Measurements from ENCODE around the gene RCE1.

RCE1 gene

DNA sequence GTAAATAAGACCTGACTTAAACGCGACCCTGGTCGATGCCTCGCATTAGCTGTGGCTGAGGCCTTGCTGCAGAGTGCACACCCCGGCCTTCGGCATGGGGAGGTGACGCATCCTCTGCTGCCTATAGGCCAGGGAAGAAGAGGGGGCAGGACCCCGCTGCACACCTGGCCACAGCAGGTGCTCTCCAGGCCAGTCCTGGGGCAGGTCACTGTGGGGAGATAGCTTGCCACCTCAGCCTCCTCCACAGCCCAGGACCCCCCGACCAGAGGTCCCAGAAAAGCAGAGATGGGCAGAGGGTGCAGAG is 26.3 kb downstream of the RCE1 start:
- H3K27ac ChIP-seq (replicated peaks): no peak overlapping the region
- H3K27me3 ChIP-seq (ENCODE audit: insufficient read depth, poor library complexity, severe bottlenecking): no peaks in the 10 kb centered on the region
- H3K4me3 ChIP-seq (replicated peaks; ENCODE audit: insufficient read depth, low read length): no peak overlapping the region
- TF ChIP-seq, protein P1, sequence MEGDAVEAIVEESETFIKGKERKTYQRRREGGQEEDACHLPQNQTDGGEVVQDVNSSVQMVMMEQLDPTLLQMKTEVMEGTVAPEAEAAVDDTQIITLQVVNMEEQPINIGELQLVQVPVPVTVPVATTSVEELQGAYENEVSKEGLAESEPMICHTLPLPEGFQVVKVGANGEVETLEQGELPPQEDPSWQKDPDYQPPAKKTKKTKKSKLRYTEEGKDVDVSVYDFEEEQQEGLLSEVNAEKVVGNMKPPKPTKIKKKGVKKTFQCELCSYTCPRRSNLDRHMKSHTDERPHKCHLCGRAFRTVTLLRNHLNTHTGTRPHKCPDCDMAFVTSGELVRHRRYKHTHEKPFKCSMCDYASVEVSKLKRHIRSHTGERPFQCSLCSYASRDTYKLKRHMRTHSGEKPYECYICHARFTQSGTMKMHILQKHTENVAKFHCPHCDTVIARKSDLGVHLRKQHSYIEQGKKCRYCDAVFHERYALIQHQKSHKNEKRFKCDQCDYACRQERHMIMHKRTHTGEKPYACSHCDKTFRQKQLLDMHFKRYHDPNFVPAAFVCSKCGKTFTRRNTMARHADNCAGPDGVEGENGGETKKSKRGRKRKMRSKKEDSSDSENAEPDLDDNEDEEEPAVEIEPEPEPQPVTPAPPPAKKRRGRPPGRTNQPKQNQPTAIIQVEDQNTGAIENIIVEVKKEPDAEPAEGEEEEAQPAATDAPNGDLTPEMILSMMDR (IDR thresholded peaks at IDR 0.05; ENCODE audit: insufficient read depth, low read length): no peak
- TF ChIP-seq SPI1 (IDR thresholded peaks at IDR 0.05; ENCODE audit: borderline replicate concordance, low read depth) (no peak), GABPA (IDR thresholded peaks at IDR 0.05; ENCODE audit: low read depth) (no peak)
- DNase-seq (ENCODE audit: low read depth in 1 of 2, low spot score in 1 of 2): no peak

DNA sequence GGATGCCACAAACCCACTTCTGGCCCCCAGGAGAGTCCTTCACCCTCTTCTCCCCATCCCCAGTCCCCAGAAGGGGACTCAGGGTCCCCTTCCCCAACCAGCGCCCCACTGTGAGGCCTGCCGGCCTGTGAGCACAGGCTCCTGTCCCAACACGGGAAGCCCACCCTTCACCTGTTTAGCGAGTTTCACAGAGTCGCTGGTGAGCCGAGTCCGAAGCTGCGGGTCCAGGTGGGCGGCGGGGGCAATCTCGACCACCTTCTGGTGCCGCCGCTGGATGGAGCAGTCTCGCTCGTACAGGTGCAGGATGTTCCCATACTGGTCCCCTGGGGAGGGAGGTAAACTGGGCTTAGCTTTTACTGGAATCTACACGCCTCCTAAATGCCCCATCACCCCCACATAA is 26.9 kb downstream of the RCE1 start:
- Histone ChIP-seq H3K27me3 (ENCODE audit: insufficient read depth, poor library complexity, severe bottlenecking) (no peaks in the 10 kb centered on the region), H3K4me3 (replicated peaks; ENCODE audit: insufficient read depth, low read length) (no peak overlapping the region), H3K27ac (replicated peaks) (no peak overlapping the region)
- TF ChIP-seq POLR2AphosphoS5 (IDR thresholded peaks at IDR 0.05; ENCODE audit: low read depth): no peak
- TF ChIP-seq, protein P2, sequence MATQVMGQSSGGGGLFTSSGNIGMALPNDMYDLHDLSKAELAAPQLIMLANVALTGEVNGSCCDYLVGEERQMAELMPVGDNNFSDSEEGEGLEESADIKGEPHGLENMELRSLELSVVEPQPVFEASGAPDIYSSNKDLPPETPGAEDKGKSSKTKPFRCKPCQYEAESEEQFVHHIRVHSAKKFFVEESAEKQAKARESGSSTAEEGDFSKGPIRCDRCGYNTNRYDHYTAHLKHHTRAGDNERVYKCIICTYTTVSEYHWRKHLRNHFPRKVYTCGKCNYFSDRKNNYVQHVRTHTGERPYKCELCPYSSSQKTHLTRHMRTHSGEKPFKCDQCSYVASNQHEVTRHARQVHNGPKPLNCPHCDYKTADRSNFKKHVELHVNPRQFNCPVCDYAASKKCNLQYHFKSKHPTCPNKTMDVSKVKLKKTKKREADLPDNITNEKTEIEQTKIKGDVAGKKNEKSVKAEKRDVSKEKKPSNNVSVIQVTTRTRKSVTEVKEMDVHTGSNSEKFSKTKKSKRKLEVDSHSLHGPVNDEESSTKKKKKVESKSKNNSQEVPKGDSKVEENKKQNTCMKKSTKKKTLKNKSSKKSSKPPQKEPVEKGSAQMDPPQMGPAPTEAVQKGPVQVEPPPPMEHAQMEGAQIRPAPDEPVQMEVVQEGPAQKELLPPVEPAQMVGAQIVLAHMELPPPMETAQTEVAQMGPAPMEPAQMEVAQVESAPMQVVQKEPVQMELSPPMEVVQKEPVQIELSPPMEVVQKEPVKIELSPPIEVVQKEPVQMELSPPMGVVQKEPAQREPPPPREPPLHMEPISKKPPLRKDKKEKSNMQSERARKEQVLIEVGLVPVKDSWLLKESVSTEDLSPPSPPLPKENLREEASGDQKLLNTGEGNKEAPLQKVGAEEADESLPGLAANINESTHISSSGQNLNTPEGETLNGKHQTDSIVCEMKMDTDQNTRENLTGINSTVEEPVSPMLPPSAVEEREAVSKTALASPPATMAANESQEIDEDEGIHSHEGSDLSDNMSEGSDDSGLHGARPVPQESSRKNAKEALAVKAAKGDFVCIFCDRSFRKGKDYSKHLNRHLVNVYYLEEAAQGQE (IDR thresholded peaks at IDR 0.05; ENCODE audit: insufficient replicate concordance, low read depth): no peak
- no peak for TF ChIP-seq SPI1 (IDR thresholded peaks at IDR 0.05; ENCODE audit: borderline replicate concordance, low read depth)
- TF ChIP-seq GABPA (IDR thresholded peaks at IDR 0.05; ENCODE audit: low read depth): no peak
- TF ChIP-seq, protein P1 (IDR thresholded peaks at IDR 0.05; ENCODE audit: insufficient read depth, low read length): no peak
- DNase-seq (ENCODE audit: low read depth in 1 of 2, low spot score in 1 of 2): no peak

DNA sequence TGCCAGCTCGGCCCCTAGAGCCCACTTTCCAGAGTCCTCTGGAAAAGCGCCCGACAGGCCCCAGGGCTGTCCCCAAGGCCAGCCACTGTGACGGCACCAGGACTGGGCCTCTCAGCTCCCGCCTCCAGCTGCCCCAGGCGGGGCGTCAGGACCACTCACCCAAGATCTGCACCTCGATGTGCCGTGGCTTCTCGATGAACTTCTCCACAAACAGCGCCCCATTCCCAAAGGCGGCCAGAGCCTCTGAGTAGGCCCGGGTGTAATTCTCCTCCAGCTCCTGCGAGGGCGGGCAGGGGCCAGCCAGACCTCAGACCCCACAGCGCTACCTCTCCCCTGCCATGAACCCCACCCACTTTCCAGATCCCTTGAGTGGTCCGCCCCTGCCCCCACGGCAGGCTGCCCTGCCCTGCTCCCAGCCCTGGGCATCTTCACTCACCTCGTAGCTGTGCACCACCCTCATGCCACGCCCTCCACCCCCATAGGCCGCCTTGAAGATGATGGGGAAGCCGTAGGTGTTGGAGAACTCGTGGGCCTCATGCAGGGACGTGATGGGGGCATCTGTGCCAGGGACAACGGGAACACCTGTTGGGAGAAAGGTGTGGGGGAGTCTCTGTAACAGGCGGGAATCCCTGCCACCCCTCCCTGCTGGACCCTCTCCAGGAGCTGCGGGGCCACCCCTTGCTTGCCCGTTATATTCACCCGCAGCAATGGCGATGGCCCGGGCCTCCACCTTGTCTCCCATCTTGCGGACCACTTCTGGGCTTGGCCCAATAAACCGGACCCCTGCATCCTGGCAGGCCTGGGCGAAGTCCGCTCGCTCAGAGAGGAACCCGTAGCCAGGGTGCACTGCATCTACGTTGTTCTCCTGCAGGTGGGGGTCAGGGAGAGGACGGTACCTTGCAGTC is 27.6 kb downstream of the RCE1 start:
- no peak for DNase-seq (ENCODE audit: low read depth in 1 of 2, low spot score in 1 of 2)
- no peaks in the 10 kb centered on the region for H3K27me3 ChIP-seq (ENCODE audit: insufficient read depth, poor library complexity, severe bottlenecking)
- TF ChIP-seq, protein P1 (IDR thresholded peaks at IDR 0.05; ENCODE audit: insufficient read depth, low read length): no peak
- TF ChIP-seq, protein P2 (IDR thresholded peaks at IDR 0.05; ENCODE audit: insufficient replicate concordance, low read depth): no peak
- TF ChIP-seq POLR2AphosphoS5 (IDR thresholded peaks at IDR 0.05; ENCODE audit: low read depth) (no peak), SPI1 (IDR thresholded peaks at IDR 0.05; ENCODE audit: borderline replicate concordance, low read depth) (no peak), GABPA (IDR thresholded peaks at IDR 0.05; ENCODE audit: low read depth) (no peak)
- no peak overlapping the region for H3K27ac ChIP-seq (replicated peaks)
- H3K4me3 ChIP-seq (replicated peaks; ENCODE audit: insufficient read depth, low read length): no peak overlapping the region

Data from HL-60 (cell line).